ENCODE data around the gene DDX17. TPM values are rescaled to one million over a fixed set of nuclear protein-coding genes. Genes with fewer than 3 reads are reported as not detected.

Gene DDX17
- total RNA-seq, 1 experiment from 2014 or later: 529 TPM

DNA sequence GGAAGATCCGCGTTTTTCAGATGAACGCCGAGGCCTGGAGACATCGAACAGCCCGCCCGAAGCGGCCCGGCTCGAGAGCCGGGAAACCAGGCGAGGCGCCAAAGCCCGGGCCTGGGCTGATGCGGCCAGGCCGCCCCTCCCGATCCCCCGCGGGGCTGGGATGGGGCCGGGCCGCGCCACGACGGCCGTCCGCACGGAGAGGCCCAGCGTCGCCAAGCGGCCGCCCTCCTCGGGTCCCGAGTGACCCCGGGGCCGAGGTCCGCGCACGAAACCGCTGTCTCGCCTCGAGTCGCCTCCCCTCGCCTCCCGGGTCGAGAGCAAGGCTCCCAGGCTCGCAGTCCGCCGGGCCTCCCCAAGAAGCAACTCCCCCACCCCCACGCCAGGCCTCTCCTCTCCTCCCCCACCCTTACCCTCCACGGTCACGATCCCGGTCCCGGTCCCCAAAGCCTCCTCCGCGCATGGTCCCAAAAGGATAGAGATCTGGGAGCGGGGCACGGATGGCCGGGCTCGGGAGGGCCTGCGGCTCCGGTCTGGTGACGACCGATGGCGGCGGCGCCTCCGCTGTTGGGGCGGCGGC is 482 bp downstream of the DDX17 start:
- peak overlapping the region; percentile 80 for H3K56ac ChIP-seq (ENCODE audit: insufficient read length, low read depth, low read length)
- H3K4me2 ChIP-seq (ENCODE audit: insufficient read depth, insufficient read length, low read length): peak overlapping the region; percentile 92
- H2BK15ac ChIP-seq (ENCODE audit: low read depth, low read length): no peak overlapping the region; the same call in 1 of the 2 replicates
- H3K79me1 ChIP-seq (ENCODE audit: insufficient read depth, low read depth, low read length, poor library complexity, severe bottlenecking): no peaks in the 10 kb centered on the region
- no peaks in the 10 kb centered on the region; the same call in 1 of the 2 replicates for H3K27me3 Mint-ChIP-seq (ENCODE audit: low read depth)
- peak overlapping the region; percentile 97 for H4K91ac ChIP-seq (ENCODE audit: insufficient read length, low read depth, low read length)
- H3T11ph ChIP-seq (ENCODE audit: low read length): no peak overlapping the region
- no peaks in the 10 kb centered on the region; the same call in 1 of the 2 replicates for H3K4me1 ChIP-seq (ENCODE audit: insufficient read depth, low read length)
- peak overlapping the region; percentile 99 for H3K9ac ChIP-seq (ENCODE audit: extremely low read depth, insufficient read length, low read length)
- H3K18ac ChIP-seq (ENCODE audit: insufficient read length, low read depth, low read length): peak overlapping the region; percentile 100
- WGBS (ENCODE audit: extremely low coverage, insufficient read length, low lambda C conversion rate): no CpG with 5 or more reads among the region's 69 CpGs
- H3K27ac Mint-ChIP-seq: peak overlapping the region; percentile 100
- peaks cover 35 to 50% (median 48%) of the 10 kb centered on the region in 3 experiments for H3K36me3 Mint-ChIP-seq (ENCODE audit: insufficient read depth in 1 of 3, low read depth in 3 of 3)
- no peak for TF ChIP-seq CTCF (conservative IDR thresholded peaks at IDR 0.05)
- peaks cover 30 to 41% of the 10 kb centered on the region in 2 experiments for H3K4me1 Mint-ChIP-seq
- H2AK5ac ChIP-seq (ENCODE audit: insufficient read length, low read length): no peak overlapping the region
- H2BK12ac ChIP-seq (ENCODE audit: insufficient read length, low read depth, low read length): peak overlapping the region; percentile 85
- H2AFZ ChIP-seq (ENCODE audit: low read length): no peak overlapping the region
- H3K27ac ChIP-seq (ENCODE audit: insufficient read length, low read depth, low read length): peak overlapping the region; percentile 73
- no peaks in the 10 kb centered on the region for H3K27me3 ChIP-seq (ENCODE audit: insufficient read depth, low read length)
- H3K23ac ChIP-seq (ENCODE audit: insufficient read length, low read depth, low read length): peak overlapping the region; percentile 93
- peaks cover 7% of the 10 kb centered on the region for H3K23me2 ChIP-seq (ENCODE audit: insufficient read length, low read depth, low read length, poor library complexity, severe bottlenecking)
- H3K79me2 ChIP-seq (ENCODE audit: insufficient read depth, low read length): peaks cover 35% of the 10 kb centered on the region; the same call in 1 of the 2 replicates
- peak overlapping the region; percentile 80; the same call in 1 of the 2 replicates for H3K4ac ChIP-seq (ENCODE audit: low read depth, low read length)
- peak overlapping the region; percentile 100 for H3K14ac ChIP-seq (ENCODE audit: insufficient read depth, low read length)
- peaks cover 0 to 8% of the 10 kb centered on the region in 2 experiments; a peak in 3 of 5 replicates for H3K9me3 Mint-ChIP-seq
- H2BK120ac ChIP-seq (ENCODE audit: low read depth, low read length, poor library complexity, severe bottlenecking): peak overlapping the region; percentile 93
- no peak overlapping the region for H2BK20ac ChIP-seq (ENCODE audit: low read depth, low read length, poor library complexity, severe bottlenecking)
- peak overlapping the region; percentile 91 for H4K5ac ChIP-seq (ENCODE audit: insufficient read length, low read depth, low read length)
- H3K4me3 Mint-ChIP-seq: peak overlapping the region; percentile 97 to 98
- H2BK5ac ChIP-seq (ENCODE audit: insufficient read length, low read length): peak overlapping the region; percentile 88
- DNase-seq: no peak
- H3K9me3 ChIP-seq (ENCODE audit: control insufficient read depth, low read depth, low read length): no peaks in the 10 kb centered on the region
- H4K20me1 ChIP-seq (ENCODE audit: control insufficient read depth, insufficient read depth, insufficient read length): no peaks in the 10 kb centered on the region
- no peak overlapping the region for H4K8ac ChIP-seq (replicated peaks; ENCODE audit: insufficient read length, low read depth, low read length)
